Measurements from ENCODE around the gene EPN3. TPM values are rescaled to one million over a fixed set of nuclear protein-coding genes. Genes with fewer than 3 reads are reported as not detected.

EPN3 gene
- total RNA-seq, 1 experiment from 2014 or later, result 0.09 TPM

GRCh38 chr17:50495918-50496317 lies 36.6 kb upstream of the EPN3 start:
- CTCF ChIA-PET, result no interaction called here
- H3K36me3 ChIP-seq (ENCODE audit: insufficient read depth, low read length, poor library complexity, severe bottlenecking), result no peaks in the 10 kb centered on the region
- H3K27me3 ChIP-seq (replicated peaks; ENCODE audit: insufficient read depth, low read depth, low read length, poor library complexity), result no peaks in the 10 kb centered on the region
- H3K27ac ChIP-seq (ENCODE audit: low read depth, low read length, poor library complexity, severe bottlenecking), result no peak overlapping the region
- no peaks in the 10 kb centered on the region for H3K4me1 ChIP-seq (ENCODE audit: insufficient read depth, low read length, poor library complexity, severe bottlenecking)
- POLR2A ChIA-PET (ENCODE audit: low non-redundant PET), result no interaction called here
- no TSS peak for BruUV-seq (replicated peaks)
- TF ChIP-seq EZH2 (IDR thresholded peaks at IDR 0.05; ENCODE audit: borderline replicate concordance, low read depth, low read length, poor library complexity, severe bottlenecking) (no peak), CTCF (conservative IDR thresholded peaks at IDR 0.05; ENCODE audit: low read depth, low read length) (no peak)
- no peaks in the 10 kb centered on the region for H3K9me3 ChIP-seq (ENCODE audit: low read depth, low read length, poor library complexity, severe bottlenecking)
- intact Hi-C loops (cut with micrococcal nuclease; ENCODE audit: unreplicated experiment), result no loop called here
- DNase-seq (ENCODE audit: low spot score), result no peak
- H3K4me3 ChIP-seq (ENCODE audit: low read depth, low read length, poor library complexity, severe bottlenecking), result no peak overlapping the region

- CTCF ChIA-PET, result interaction anchor here (0.7 kb wide), 1 partner anchor 12 kb away, joined by 3 read pairs; no protein-coding TSS in a partner anchor
- H3K4me3 ChIP-seq (ENCODE audit: low read depth, low read length, poor library complexity, severe bottlenecking), result no peak overlapping the region
- intact Hi-C loops (cut with micrococcal nuclease; ENCODE audit: unreplicated experiment), result no loop called here
- H3K4me1 ChIP-seq (ENCODE audit: insufficient read depth, low read length, poor library complexity, severe bottlenecking), result no peaks in the 10 kb centered on the region
- H3K36me3 ChIP-seq (ENCODE audit: insufficient read depth, low read length, poor library complexity, severe bottlenecking), result no peaks in the 10 kb centered on the region
- POLR2A ChIA-PET (ENCODE audit: low non-redundant PET), result no interaction called here
- DNase-seq (ENCODE audit: low spot score), result no peak
- H3K27ac ChIP-seq (ENCODE audit: low read depth, low read length, poor library complexity, severe bottlenecking), result no peak overlapping the region
- TF ChIP-seq EZH2 (IDR thresholded peaks at IDR 0.05; ENCODE audit: borderline replicate concordance, low read depth, low read length, poor library complexity, severe bottlenecking) (no peak), CTCF (conservative IDR thresholded peaks at IDR 0.05; ENCODE audit: low read depth, low read length) (no peak)
- no peaks in the 10 kb centered on the region for H3K9me3 ChIP-seq (ENCODE audit: low read depth, low read length, poor library complexity, severe bottlenecking)
- no peaks in the 10 kb centered on the region for H3K27me3 ChIP-seq (replicated peaks; ENCODE audit: insufficient read depth, low read depth, low read length, poor library complexity)
- BruUV-seq (replicated peaks), result no TSS peak
These were observed 34.3 kb upstream of the EPN3 start for GRCh38 chr17:50498021-50498874.

GRCh38 chr17:50499270-50499669 lies 33.3 kb upstream of the EPN3 start:
- ChIA-PET CTCF (no interaction called here), POLR2A (ENCODE audit: low non-redundant PET) (no interaction called here)
- TF ChIP-seq CTCF (conservative IDR thresholded peaks at IDR 0.05; ENCODE audit: low read depth, low read length), result no peak
- no peak for TF ChIP-seq EZH2 (IDR thresholded peaks at IDR 0.05; ENCODE audit: borderline replicate concordance, low read depth, low read length, poor library complexity, severe bottlenecking)

More at GRCh38 chr17:50499270-50499669, 33.3 kb upstream of the EPN3 start:
- no TSS peak for BruUV-seq (replicated peaks)
- DNase-seq (ENCODE audit: low spot score), result no peak
- Histone ChIP-seq H3K4me1 (ENCODE audit: insufficient read depth, low read length, poor library complexity, severe bottlenecking) (no peaks in the 10 kb centered on the region), H3K9me3 (ENCODE audit: low read depth, low read length, poor library complexity, severe bottlenecking) (no peaks in the 10 kb centered on the region), H3K4me3 (ENCODE audit: low read depth, low read length, poor library complexity, severe bottlenecking) (no peak overlapping the region), H3K27me3 (replicated peaks; ENCODE audit: insufficient read depth, low read depth, low read length, poor library complexity) (no peaks in the 10 kb centered on the region), H3K27ac (ENCODE audit: low read depth, low read length, poor library complexity, severe bottlenecking) (no peak overlapping the region), H3K36me3 (ENCODE audit: insufficient read depth, low read length, poor library complexity, severe bottlenecking) (no peaks in the 10 kb centered on the region)
- intact Hi-C loops (cut with micrococcal nuclease; ENCODE audit: unreplicated experiment), result no loop called here

Measured in A673 (cell line).